Measurements from ENCODE around the gene PFKP. TPM values are rescaled to one million over a fixed set of nuclear protein-coding genes. Genes with fewer than 3 reads are reported as not detected.

Gene PFKP
- total RNA-seq = 66.7 and 83.2 TPM in 2 replicates

GRCh38 chr10:3067118-3067858 lies at the start of gene PFKP:
TSS of gene PFKP (plus strand) at chr10:3067548. CDS start at chr10:3067596, 48 bp downstream.

GRCh38 chr10:3172446-3173170 lies 105.3 kb downstream of the PFKP start, which contains the start of gene PITRM1:
TSS of gene PITRM1 (minus strand) at chr10:3172782. CDS start at chr10:3172772, 10 bp downstream.

Other genes with a start within 250 kb of the PFKP start
- gene PITRM1, start 105.2 kb downstream of the PFKP start, total RNA-seq = 68.5 and 69.4 TPM in 2 replicates

All from hair follicle dermal papilla cell (primary cell).